ENCODE results near the gene LOXL1.

DNA sequence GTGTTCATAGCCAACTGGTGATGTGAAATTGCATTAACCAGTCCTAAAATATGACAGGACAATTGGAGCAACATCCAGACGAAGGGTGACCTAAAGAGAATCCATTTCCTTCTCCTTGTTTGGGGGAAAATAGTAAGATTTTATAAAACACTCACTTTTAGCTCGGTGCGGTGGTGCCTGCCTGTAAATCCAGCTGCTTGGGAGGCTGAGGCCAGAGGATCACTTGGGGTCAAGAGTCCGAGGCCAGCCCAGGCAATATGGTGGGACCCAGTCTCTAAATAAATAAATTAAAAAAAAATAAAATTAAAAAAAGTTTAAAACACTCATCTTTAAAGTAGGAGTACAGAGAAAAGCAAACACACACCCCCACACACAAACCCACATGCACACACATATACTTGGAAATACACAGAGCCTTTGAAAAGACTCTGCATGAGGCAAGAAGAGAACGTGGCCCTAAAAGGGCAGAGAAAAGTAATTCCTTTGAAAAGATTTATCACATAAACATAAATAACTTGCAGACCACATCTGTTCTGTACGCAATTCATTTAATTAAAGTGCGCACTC lies 14.1 kb upstream of the LOXL1 start:
- TF ChIP-seq CTCF (conservative IDR thresholded peaks at IDR 0.05; ENCODE audit: low read depth, low read length), result no peak
- no peak for TF ChIP-seq EZH2 (IDR thresholded peaks at IDR 0.05; ENCODE audit: low read length, unreplicated experiment)
- TF ChIP-seq EZH2phosphoT487 (IDR thresholded peaks at IDR 0.05; ENCODE audit: borderline replicate concordance, low read length), result no peak

Measured in PC-3 (cell line).